ENCODE results near the gene WDR54. TPM values are rescaled to one million over a fixed set of nuclear protein-coding genes. Genes with fewer than 3 reads are reported as not detected.

Gene WDR54
- total RNA-seq, 1 donor: 34.3 TPM

DNA sequence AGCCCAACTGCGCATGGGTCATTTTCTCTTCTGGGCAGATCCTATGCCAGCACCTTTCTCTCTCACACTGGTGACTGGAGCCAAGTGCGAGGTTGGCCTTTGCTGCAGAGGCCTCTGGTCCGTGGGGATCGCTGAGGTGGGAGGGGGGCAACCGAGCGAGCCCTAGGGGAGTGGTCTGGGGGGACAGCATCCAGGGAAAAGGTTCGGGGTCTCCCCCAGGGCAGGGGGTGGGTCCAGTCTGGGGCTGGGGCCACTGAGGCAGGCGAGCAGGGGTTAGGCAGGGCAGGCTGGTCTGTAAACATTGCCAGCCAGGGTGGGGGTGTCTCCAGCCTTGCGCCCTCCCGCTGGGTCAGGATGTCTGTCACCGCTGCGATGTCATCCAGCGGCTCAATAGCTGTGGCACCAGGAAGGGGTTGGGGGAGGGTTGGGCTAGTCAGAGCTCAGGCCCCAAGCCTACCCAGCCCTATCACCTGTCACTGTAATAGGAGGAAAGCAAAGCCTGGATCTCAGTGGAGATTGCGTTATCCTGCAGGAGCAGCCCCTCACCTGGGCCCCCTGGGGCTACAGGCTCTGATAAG is 4.7 kb downstream of the WDR54 start:
- DNase-seq (ENCODE audit: low read depth): no peak
- no peak overlapping the region for H3K4me3 ChIP-seq (ENCODE audit: low read depth, low read length)
- TF ChIP-seq, protein P1, sequence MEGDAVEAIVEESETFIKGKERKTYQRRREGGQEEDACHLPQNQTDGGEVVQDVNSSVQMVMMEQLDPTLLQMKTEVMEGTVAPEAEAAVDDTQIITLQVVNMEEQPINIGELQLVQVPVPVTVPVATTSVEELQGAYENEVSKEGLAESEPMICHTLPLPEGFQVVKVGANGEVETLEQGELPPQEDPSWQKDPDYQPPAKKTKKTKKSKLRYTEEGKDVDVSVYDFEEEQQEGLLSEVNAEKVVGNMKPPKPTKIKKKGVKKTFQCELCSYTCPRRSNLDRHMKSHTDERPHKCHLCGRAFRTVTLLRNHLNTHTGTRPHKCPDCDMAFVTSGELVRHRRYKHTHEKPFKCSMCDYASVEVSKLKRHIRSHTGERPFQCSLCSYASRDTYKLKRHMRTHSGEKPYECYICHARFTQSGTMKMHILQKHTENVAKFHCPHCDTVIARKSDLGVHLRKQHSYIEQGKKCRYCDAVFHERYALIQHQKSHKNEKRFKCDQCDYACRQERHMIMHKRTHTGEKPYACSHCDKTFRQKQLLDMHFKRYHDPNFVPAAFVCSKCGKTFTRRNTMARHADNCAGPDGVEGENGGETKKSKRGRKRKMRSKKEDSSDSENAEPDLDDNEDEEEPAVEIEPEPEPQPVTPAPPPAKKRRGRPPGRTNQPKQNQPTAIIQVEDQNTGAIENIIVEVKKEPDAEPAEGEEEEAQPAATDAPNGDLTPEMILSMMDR (IDR thresholded peaks at IDR 0.05; ENCODE audit: insufficient read depth, low read length): no peak

DNA sequence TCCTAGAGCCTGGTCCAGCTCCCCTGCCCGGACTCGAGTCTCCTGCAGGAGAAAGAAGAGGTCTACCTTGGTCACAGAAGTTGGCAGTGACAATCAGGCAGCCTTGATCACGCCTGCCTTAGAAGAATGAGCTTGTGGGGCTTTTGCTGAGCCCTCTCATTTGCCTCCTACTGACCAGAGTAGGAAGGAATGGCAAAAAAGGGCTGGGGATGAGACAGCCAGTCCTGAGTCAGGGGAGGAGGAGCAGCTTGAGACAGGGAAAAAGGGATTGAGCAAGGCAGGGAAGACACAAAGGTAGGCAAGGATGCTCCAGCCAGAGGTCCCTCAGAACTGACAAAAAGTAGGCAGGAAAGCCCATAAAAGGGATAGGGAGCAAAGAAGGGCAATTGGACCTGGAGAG is 6.0 kb downstream of the WDR54 start:
- TF ChIP-seq, protein P1 (IDR thresholded peaks at IDR 0.05; ENCODE audit: insufficient read depth, low read length): no peak
- no peak for DNase-seq (ENCODE audit: low read depth)
- no peak overlapping the region for H3K4me3 ChIP-seq (ENCODE audit: low read depth, low read length)

DNA sequence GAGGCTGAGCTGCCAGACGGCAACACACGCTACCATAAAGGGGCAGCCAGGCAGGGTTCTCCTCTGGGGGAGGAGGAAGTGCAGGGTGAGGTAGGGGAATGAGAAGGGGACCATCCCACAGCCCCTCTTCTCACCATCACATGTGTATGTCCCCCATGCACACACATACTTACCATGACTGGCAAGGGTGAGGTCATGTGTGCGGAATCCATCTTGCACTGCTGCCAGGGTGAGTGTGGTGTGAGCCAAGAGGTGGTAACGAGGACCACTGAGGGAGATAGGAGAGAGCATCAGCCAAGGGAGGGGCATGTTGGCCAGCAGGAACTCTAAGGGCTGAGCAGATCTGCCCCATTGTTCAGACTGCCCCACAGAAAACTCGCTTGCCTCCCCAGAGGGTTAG is 7.1 kb downstream of the WDR54 start:
- TF ChIP-seq, protein P1 (IDR thresholded peaks at IDR 0.05; ENCODE audit: insufficient read depth, low read length): no peak
- H3K4me3 ChIP-seq (ENCODE audit: low read depth, low read length): no peak overlapping the region

DNA sequence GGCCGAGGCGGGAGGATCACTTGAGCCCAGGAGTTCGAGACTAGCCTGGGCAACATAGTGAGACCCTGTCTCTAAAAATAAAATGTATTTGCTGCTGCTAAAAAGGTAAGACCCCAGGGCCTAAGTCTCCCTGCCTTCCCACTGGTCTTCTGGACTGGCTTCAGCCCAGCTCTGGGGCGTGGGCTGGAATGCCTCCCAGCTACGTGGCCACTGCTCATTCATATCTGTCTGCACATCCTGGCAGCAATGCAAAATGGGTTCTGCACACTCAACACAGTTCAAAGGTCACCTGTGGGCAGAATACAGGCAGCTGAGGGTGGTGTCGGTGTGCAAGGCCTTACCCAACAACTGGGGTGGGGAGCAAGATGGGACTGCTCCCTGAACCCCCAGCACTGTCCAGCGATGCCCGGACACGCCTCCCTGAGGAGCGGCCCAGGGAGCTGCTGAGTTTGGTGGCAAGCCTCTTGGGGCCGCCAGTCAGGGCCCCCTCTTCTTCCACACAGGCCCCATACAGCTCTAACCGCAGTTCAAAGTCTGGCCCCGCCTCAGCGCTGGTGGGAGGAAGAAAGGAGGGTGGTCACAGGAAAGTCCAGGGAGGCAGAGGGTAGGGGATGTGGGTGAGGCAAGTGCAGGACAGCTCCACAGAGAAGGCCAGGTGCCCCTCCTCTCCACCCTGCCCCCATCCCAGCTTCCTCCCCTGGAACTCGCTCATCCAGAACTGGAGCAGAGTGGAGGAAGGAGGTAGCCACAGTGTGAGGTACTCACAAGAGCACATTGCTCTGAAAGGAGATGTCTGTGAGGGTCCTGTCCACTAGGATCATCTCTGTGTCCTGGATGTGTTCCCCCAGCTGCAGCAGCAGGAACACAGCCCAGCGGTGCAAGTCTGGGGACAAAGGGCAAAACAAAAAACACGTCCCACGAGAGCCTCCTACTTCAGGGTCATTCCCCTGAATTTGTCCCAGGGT is 8.2 kb downstream of the WDR54 start:
- DNase-seq (ENCODE audit: low read depth): no peak
- TF ChIP-seq, protein P1 (IDR thresholded peaks at IDR 0.05; ENCODE audit: insufficient read depth, low read length): no peak
- no peak overlapping the region for H3K4me3 ChIP-seq (ENCODE audit: low read depth, low read length)

More for the DNA sequence above, 7.1 kb downstream of the WDR54 start:
- DNase-seq (ENCODE audit: low read depth): no peak

DNA sequence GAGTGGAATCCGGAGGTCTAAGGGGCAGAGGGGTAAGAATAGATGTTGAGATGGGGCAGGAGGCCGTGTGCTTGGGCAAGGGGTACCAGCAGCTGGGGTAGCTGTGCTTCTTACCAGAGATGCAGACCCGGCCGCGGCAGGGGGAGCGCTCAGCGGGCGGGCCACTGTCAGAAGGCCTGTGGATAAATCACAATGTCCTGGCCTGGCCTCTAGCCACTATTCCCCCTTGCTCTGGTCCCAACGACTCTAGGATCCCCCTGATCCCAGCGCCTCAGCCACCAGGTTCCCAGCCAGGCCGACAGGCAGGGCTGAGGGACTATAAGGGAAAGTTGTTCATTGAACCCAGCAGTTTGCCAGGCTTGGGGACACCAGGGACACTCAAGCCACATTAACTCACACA is 9.0 kb downstream of the WDR54 start:
- no peak for DNase-seq (ENCODE audit: low read depth)
- H3K4me3 ChIP-seq (ENCODE audit: low read depth, low read length): no peak overlapping the region
- TF ChIP-seq, protein P1 (IDR thresholded peaks at IDR 0.05; ENCODE audit: insufficient read depth, low read length): no peak

DNA sequence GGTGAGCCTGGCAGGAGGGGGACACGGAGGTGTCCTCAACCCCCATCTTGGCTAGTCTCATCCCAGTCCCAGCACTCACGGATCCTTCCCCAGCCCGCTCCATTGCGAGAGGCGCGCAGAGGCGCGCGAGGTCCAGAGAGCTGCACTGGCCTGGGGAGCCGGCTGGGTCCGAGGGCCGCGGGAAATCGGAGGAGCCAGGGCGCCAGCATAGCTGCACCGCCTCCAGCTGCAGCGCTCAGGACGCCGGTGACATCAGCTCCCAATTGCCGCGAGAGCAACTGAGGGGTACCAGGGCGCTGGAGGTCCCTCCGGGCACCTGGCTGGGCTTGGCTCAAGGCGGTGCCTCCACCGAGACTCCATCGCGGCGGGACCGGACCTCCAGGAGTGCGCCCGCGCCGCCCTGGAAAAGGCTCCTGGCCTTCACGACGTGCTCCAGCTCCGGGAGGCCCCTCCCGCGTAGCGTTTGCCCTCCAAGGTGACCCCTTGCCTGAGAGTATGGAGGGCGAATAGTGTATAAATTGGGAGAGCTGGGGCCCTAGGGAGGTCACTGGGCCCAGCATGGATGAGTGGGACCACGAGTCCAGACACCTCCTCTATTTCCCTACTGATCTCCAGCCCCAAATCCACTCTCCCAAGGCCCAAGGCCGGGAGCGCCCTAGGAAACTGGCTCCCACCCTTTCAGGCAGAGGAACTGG is 14.7 kb downstream of the WDR54 start:
- no peak for DNase-seq (ENCODE audit: low read depth)
- TF ChIP-seq, protein P1 (IDR thresholded peaks at IDR 0.05; ENCODE audit: insufficient read depth, low read length): no peak
- no peak overlapping the region for H3K4me3 ChIP-seq (ENCODE audit: low read depth, low read length)
